H9 (cell line): ENCODE results near the gene RGS3. TPM values are rescaled to one million over a fixed set of nuclear protein-coding genes. Genes with fewer than 3 reads are reported as not detected.
A peak's percentile ranks its signal among the peaks of the same experiment; 100 is the strongest.

Source experiments
- DNase-seq: peaks from one replicate; pipeline ENCODE4 v3.0.0-alpha.2; 2017
- H2AFZ ChIP-seq: one replicate; pipeline ENCODE4 v1.6.1; 2013; ENCODE audit warnings: mild to moderate bottlenecking, low read length, control low read depth, moderate library complexity
- H2AK5ac ChIP-seq: 2 replicates; pipeline ENCODE4 v1.6.1; 2013; ENCODE audit warnings: low read length, control low read depth, mixed read lengths; ENCODE audit not compliant: insufficient read length
- H2BK120ac ChIP-seq: one replicate; pipeline ENCODE4 v1.6.1; 2013; ENCODE audit warnings: low read depth, mild to moderate bottlenecking, low read length, control low read depth, inconsistent platforms; ENCODE audit not compliant: poor library complexity, severe bottlenecking
- H2BK12ac ChIP-seq: 2 replicates; pipeline ENCODE4 v1.6.1; 2013; ENCODE audit warnings: low read length, control low read depth, mixed read lengths, low read depth; ENCODE audit not compliant: insufficient read length
- H2BK15ac ChIP-seq: 2 replicates; pipeline ENCODE4 v1.6.1; 2013; ENCODE audit warnings: low read depth, low read length, control low read depth
- H2BK20ac ChIP-seq: one replicate; pipeline ENCODE4 v1.6.1; 2013; ENCODE audit warnings: low read depth, mild to moderate bottlenecking, low read length, control low read depth, inconsistent platforms; ENCODE audit not compliant: poor library complexity, severe bottlenecking
- H2BK5ac ChIP-seq: 2 replicates; pipeline ENCODE4 v1.6.1; 2013; ENCODE audit warnings: low read length, control low read depth, mixed read lengths; ENCODE audit not compliant: insufficient read length
- H3K14ac ChIP-seq: 2 replicates; pipeline ENCODE4 v1.6.1; 2013; ENCODE audit warnings: low read length, control low read depth; ENCODE audit not compliant: insufficient read depth
- H3K18ac ChIP-seq: 2 replicates; pipeline ENCODE4 v1.6.1; 2013; ENCODE audit warnings: low read depth, mild to moderate bottlenecking, mixed read lengths, low read length, control low read depth; ENCODE audit not compliant: insufficient read length
- H3K23ac ChIP-seq: 2 replicates; pipeline ENCODE4 v1.6.1; 2013; ENCODE audit warnings: low read length, control low read depth, mixed read lengths, low read depth; ENCODE audit not compliant: insufficient read length
- H3K23me2 ChIP-seq: 2 replicates; pipeline ENCODE4 v1.6.1; 2013; ENCODE audit warnings: low read depth, mild to moderate bottlenecking, mixed read lengths, low read length, control low read depth; ENCODE audit not compliant: insufficient read length, poor library complexity, severe bottlenecking
- H3K27ac ChIP-seq: 2 replicates; pipeline ENCODE4 v1.5.1; 2013; ENCODE audit warnings: low read length, control low read depth, mixed read lengths, low read depth; ENCODE audit not compliant: insufficient read length
- H3K27me3 ChIP-seq: 2 replicates; pipeline ENCODE4 v1.6.1; 2013; ENCODE audit warnings: low read length, control low read depth, inconsistent platforms; ENCODE audit not compliant: insufficient read depth
- H3K4ac ChIP-seq: 2 replicates; pipeline ENCODE4 v1.6.1; 2013; ENCODE audit warnings: low read depth, mild to moderate bottlenecking, control low read depth, inconsistent platforms, low read length, moderate library complexity
- H3K4me1 ChIP-seq: 2 replicates; pipeline ENCODE4 v1.6.1; 2013; ENCODE audit warnings: low read length, control low read depth, inconsistent platforms; ENCODE audit not compliant: insufficient read depth
- H3K4me2 ChIP-seq: 2 replicates; pipeline ENCODE4 v1.6.1; 2013; ENCODE audit warnings: low read length, control low read depth, mixed read lengths; ENCODE audit not compliant: insufficient read length, insufficient read depth
- H3K56ac ChIP-seq: 2 replicates; pipeline ENCODE4 v1.6.1; 2013; ENCODE audit warnings: low read depth, mild to moderate bottlenecking, mixed read lengths, low read length, control low read depth; ENCODE audit not compliant: insufficient read length
- H3K79me1 ChIP-seq: 2 replicates; pipeline ENCODE4 v1.6.1; 2013; ENCODE audit warnings: low read depth, mild to moderate bottlenecking, moderate library complexity, low read length, control low read depth, inconsistent platforms; ENCODE audit not compliant: insufficient read depth, poor library complexity, severe bottlenecking
- H3K79me2 ChIP-seq: 2 replicates; pipeline ENCODE4 v1.6.1; 2013; ENCODE audit warnings: low read length, control low read depth, inconsistent platforms; ENCODE audit not compliant: insufficient read depth
- H3K9ac ChIP-seq: 2 replicates; pipeline ENCODE4 v1.6.1; 2013; ENCODE audit warnings: low read length, control low read depth, mixed read lengths; ENCODE audit not compliant: insufficient read length; ENCODE audit errors: extremely low read depth
- H3K9me3 ChIP-seq: one replicate; pipeline ENCODE4 v1.6.1; 2013; ENCODE audit warnings: low read depth, low read length, inconsistent platforms; ENCODE audit not compliant: control insufficient read depth
- H3T11ph ChIP-seq: one replicate; pipeline ENCODE4 v1.6.1; 2013; ENCODE audit warnings: mild to moderate bottlenecking, low read length, control low read depth, inconsistent platforms
- H4K20me1 ChIP-seq: one replicate; pipeline ENCODE4 v1.6.1; 2013; ENCODE audit not compliant: control insufficient read depth, insufficient read length, insufficient read depth
- H4K5ac ChIP-seq: 2 replicates; pipeline ENCODE4 v1.6.1; 2013; ENCODE audit warnings: low read depth, mild to moderate bottlenecking, mixed read lengths, low read length, control low read depth; ENCODE audit not compliant: insufficient read length
- H4K8ac ChIP-seq: replicated peaks from 2 replicates; pipeline ENCODE4 v1.6.1; 2013; ENCODE audit warnings: low read length, control low read depth, mixed read lengths, low read depth; ENCODE audit not compliant: insufficient read length
- H4K91ac ChIP-seq: 2 replicates; pipeline ENCODE4 v1.6.1; 2013; ENCODE audit warnings: low read depth, mild to moderate bottlenecking, moderate library complexity, mixed read lengths, low read length, control low read depth; ENCODE audit not compliant: insufficient read length
- H3K27ac Mint-ChIP-seq, 3 experiments: 2 replicates in 2 of 3; 3 replicates in 1 of 3; pipeline ENCODE4 v1.8.0; 2020 to 2021; ENCODE audit warnings: mixed read lengths in 3 of 3, mild to moderate bottlenecking in 1 of 3, moderate library complexity in 1 of 3
- H3K27me3 Mint-ChIP-seq: 2 replicates; pipeline ENCODE4 v1.8.0; 2021; ENCODE audit warnings: low read depth, mild to moderate bottlenecking, moderate library complexity, mixed read lengths
- H3K36me3 Mint-ChIP-seq, 3 experiments: 2 replicates in 2 of 3; 3 replicates in 1 of 3; pipeline ENCODE4 v1.8.0; 2020 to 2021; ENCODE audit warnings: low read depth in 3 of 3, mixed read lengths in 3 of 3; ENCODE audit not compliant: insufficient read depth in 1 of 3
- H3K4me1 Mint-ChIP-seq, 2 experiments: 2 replicates each; pipeline ENCODE4 v1.8.0; 2020; ENCODE audit warnings: mixed read lengths in 2 of 2
- H3K4me3 Mint-ChIP-seq, 2 experiments: 2 replicates in 1 of 2; 3 replicates in 1 of 2; pipeline ENCODE4 v1.8.0; 2020 to 2021; ENCODE audit warnings: mild to moderate bottlenecking in 2 of 2, mixed read lengths in 2 of 2, moderate library complexity in 1 of 2
- H3K9me3 Mint-ChIP-seq, 2 experiments: 2 replicates in 1 of 2; 3 replicates in 1 of 2; pipeline ENCODE4 v1.8.0; 2020; ENCODE audit warnings: mild to moderate bottlenecking in 2 of 2, mixed read lengths in 2 of 2, moderate library complexity in 1 of 2
- WGBS: extraction: QIAGEN DNeasy Blood & Tissue Kit; methylation state at CpG from one replicate; pipeline ENCODE4 v1.1.7; 2013; ENCODE audit warnings: missing lambda C conversion rate, low lambda C conversion rate, mixed read lengths; ENCODE audit not compliant: insufficient read length; ENCODE audit errors: extremely low coverage; 5-methylcytosine and 5-hydroxymethylcytosine counted together
- total RNA-seq: library from RNA; stranded (reverse); gene quantifications from 2 replicates; pipeline ENCODE4 v1.2.1, GENCODE V29; 2021
- TF ChIP-seq, protein P1 (sequence below): fragments of 200-600 bp; sonication (generic); conservative IDR thresholded peaks from 3 replicates; pipeline ENCODE4 v1.8.0; 2021; ENCODE audit warnings: antibody characterized with exemption, mild to moderate bottlenecking

The RGS3 gene
- total RNA-seq, 1 experiment from 2014 or later = 13.9 TPM

DNA sequence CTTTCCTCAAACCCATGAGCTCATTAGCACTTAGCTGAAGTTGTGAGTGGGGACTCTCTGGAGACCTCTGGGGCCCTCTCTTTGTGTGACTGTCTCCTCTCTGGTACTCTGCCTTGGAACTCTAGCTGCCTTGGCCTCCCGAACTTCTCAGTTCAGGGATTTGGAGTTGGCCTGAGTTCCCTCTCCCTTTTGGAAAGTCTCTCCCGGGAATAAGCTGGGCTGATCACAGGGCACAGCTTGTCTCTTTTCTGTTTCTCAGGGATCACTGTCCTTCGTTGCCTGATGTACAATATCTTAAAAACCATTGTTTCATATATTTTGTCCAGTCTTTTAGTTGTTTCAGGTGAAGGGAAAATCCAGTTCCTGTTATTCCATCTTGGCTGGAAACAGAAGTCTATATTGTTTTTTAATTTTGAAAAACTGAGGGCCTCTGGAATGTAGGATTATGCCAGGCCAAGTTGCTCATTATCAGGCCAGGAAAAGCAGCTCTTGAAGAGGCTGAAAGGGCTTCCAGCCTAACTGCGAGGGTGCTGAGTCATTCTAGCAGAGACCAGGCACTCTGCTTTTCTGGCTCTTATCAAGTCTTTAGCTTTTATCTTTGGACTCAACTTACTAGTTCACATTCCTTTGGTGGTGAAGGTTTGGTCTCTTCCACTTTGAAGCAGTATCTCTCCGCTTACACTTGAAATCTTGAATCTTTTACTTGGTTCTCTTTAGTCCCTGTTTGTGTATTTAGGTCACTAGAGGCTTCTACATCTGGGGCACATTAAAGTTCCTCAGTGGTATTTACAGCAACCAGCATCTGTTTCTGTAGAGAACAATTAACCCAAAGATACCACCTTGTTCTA is 8.4 kb upstream of the RGS3 start:
- H3K9me3 Mint-ChIP-seq = no peaks in the 10 kb centered on the region
- no peak overlapping the region for H3K23ac ChIP-seq
- peaks cover 22 to 24% of the 10 kb centered on the region in 2 experiments for H3K4me1 Mint-ChIP-seq
- H3T11ph ChIP-seq = no peak overlapping the region
- H2BK12ac ChIP-seq = peak overlapping the region; percentile 3
- H3K4me2 ChIP-seq = no peak overlapping the region
- WGBS = no CpG with 5 or more reads among the region's 5 CpGs
- H3K36me3 Mint-ChIP-seq = no peaks in the 10 kb centered on the region
- H3K79me1 ChIP-seq = no peaks in the 10 kb centered on the region
- H3K4me1 ChIP-seq = no peaks in the 10 kb centered on the region; the same call in 1 of the 2 replicates
- H3K56ac ChIP-seq = no peak overlapping the region
- H2AK5ac ChIP-seq = no peak overlapping the region
- H3K27me3 ChIP-seq = no peaks in the 10 kb centered on the region
- peak overlapping the region; percentile 28 to 96 (median 54); a peak in 6 of 7 replicates for H3K27ac Mint-ChIP-seq
- H3K9me3 ChIP-seq = no peaks in the 10 kb centered on the region
- no peaks in the 10 kb centered on the region for H4K20me1 ChIP-seq
- no peak overlapping the region for H3K27ac ChIP-seq
- no peaks in the 10 kb centered on the region for H3K27me3 Mint-ChIP-seq
- no peak overlapping the region for H2AFZ ChIP-seq
- H3K18ac ChIP-seq = no peak overlapping the region
- H2BK5ac ChIP-seq = no peak overlapping the region
- TF ChIP-seq, protein P1, sequence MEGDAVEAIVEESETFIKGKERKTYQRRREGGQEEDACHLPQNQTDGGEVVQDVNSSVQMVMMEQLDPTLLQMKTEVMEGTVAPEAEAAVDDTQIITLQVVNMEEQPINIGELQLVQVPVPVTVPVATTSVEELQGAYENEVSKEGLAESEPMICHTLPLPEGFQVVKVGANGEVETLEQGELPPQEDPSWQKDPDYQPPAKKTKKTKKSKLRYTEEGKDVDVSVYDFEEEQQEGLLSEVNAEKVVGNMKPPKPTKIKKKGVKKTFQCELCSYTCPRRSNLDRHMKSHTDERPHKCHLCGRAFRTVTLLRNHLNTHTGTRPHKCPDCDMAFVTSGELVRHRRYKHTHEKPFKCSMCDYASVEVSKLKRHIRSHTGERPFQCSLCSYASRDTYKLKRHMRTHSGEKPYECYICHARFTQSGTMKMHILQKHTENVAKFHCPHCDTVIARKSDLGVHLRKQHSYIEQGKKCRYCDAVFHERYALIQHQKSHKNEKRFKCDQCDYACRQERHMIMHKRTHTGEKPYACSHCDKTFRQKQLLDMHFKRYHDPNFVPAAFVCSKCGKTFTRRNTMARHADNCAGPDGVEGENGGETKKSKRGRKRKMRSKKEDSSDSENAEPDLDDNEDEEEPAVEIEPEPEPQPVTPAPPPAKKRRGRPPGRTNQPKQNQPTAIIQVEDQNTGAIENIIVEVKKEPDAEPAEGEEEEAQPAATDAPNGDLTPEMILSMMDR = no peak
- H3K4ac ChIP-seq = no peak overlapping the region
- H3K14ac ChIP-seq = no peak overlapping the region
- no peak overlapping the region for H3K9ac ChIP-seq
- H4K5ac ChIP-seq = no peak overlapping the region
- H2BK20ac ChIP-seq = no peak overlapping the region
- no peaks in the 10 kb centered on the region for H3K79me2 ChIP-seq
- no peak for DNase-seq
- H3K23me2 ChIP-seq = no peaks in the 10 kb centered on the region
- H2BK15ac ChIP-seq = no peak overlapping the region
- no peak overlapping the region for H4K91ac ChIP-seq
- no peak overlapping the region for H3K4me3 Mint-ChIP-seq
- no peak overlapping the region for H4K8ac ChIP-seq
- H2BK120ac ChIP-seq = no peak overlapping the region
